Fibroblast of skin of right biceps (primary cell): Measurements from ENCODE around the gene NUDT6.
"Not testable (repeated sequence)": the region's sequence is repeated elsewhere in the genome, so short reads cannot be mapped to it uniquely, and the experiment has no call there.

Source experiments
- DNase-seq: peaks from one replicate; pipeline ENCODE4 v3.0.0-alpha.2; 2013

Gene NUDT6

DNA sequence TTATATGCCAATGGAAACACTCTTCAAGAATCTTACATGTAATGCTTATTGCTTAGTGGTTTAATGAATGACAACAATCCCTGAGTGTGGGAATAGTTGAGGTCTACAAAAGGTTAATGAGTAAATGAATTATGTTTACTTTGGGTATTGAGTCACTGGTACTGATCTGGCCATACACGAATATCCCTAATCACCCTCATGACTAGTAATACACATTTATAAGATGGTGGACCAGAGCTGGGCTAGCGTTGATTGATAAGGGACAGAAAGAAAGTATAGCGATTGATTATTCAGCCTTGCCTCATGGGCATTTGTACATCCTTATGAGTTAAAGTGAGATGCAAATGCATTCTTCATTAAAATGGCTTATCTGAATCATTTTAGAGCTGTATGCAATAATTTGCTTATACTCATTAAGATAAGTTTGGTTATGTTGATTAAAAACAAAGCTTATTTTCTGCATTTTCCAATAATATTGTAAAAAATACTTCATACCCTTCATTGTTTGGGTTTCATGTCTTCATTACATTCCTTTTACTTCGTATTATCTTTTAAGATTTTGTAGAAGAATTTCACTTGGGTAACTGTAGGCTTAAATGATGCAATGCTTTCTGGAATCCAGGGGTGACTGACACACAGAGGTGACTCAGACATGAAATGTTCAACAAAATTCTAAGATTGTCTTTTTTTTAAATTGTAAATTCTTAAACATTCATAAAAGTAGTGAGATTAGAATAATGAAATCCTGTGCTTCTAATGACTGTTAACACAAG, 48.4 kb downstream of the NUDT6 start:
- peak; percentile 88 for DNase-seq

DNA sequence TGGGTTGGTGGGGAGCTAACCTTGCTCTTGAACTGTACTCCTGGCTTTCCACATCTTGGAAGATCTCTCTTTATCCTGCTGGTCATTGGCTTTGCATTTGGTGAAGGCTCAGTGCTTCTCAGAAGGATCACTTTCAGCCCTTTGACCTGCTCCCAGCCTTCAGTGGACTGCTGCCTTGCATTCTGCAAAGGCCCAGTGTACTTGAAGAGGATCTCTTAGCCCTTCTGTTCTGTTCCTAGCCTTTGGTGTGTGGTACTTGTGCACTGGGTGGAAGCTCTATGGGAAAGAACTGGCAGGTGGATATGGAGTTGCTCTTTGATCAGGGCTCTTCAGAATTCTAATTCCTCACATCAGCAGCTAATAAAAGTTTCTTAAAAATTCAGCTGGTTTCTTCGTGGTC, 49.3 kb downstream of the NUDT6 start:
- no peak for DNase-seq

- DNase-seq: not testable (repeated sequence)
Observed at GRCh38 chr4:122868235-122868634, 54.2 kb downstream of the NUDT6 start.

- DNase-seq: peak; percentile 42
Observed at GRCh38 chr4:122865425-122865824, 57.0 kb downstream of the NUDT6 start.

DNA sequence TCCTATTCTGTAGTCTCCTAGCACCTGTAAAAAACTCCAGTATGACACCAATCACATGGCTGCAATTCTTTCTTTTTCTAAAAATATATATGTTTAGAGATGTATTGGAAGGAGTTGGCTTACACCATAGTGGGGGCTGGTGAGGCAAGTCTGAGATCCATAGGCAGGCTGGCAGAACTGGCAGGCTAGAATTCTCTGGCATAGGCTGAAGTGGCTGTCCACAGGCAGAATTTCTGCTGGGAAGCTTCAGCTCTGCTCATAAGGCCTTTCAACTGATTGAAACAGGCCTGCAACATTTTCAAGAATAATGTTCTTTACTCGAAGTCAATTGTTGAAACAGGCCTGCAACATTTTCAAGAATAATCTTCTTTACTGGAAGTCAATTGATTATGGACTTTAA, 58.8 kb downstream of the NUDT6 start:
- no peak for DNase-seq

DNA sequence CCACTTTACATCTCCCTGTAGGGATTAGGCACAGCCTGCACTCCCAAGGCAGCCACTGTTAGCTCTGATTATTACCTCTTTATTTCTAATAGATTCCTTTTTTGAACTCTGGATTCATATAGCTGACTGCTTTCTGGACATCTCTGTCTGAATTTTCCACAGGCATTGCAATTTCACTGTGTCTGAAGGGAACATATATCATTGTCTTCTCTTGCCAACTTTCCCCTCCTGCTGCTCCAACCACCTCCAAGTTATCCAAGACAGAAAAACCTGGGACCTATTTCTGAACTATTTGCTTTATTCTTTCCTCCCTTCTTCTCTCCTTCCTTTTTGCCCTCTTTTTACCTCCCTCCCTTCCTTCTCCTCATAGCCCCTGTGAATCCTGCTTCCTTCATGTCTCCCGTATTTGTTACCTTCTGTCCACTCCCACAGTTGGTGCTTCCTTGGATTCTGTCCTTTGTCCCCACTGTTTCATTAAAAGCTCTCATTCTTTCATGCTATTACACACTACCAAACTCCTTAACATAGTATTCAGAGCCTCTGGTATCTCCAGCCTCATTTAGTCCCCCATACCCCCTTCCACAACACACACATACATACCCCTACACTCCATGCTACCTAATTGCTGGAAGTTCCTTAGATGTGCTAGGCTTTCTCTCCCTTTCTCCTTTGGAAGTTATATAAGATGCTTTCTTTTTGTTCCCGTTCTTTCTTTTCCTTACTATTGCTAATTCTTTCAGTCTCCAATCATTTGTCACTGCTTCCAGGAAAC, 61.0 kb downstream of the NUDT6 start:
- DNase-seq: no peak

DNA sequence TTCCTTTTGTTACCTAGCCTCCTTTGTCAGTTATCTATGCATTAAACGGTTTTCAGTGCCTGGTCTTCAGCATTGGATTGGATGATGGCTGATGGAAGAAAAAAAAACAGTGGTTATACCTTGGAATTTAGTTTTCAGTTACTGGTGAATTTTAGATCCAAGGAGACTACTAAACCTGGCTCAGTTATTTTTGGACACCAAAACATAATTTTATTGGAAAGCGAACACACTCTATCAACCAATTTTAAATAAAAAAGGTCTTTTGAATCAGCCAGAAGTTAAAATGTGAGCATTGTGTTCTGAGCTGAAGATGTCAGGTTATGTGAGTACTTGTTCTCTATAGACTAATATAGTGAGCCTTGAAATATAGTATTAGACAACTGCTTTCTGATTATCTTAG, 63.7 kb downstream of the NUDT6 start:
- no peak for DNase-seq

DNA sequence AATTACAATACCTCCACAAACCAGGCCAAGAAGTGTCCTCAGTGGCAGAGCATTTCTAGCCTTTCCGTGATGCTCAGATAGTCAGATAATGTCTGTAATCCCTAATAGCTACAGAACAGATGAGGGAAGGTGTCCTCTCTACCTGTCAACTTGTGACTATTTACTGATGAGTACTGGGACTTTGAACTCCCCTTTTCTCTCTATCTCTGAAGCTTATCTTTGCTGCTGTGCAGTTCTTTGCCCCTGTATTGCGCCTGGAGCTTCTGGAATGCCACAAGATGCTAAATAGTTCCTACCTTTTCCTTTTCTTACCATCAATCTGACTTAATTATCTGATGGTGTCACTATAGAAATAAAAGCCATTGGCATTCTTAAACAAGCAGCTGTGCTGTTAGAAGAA, 65.2 kb downstream of the NUDT6 start:
- DNase-seq: no peak

DNA sequence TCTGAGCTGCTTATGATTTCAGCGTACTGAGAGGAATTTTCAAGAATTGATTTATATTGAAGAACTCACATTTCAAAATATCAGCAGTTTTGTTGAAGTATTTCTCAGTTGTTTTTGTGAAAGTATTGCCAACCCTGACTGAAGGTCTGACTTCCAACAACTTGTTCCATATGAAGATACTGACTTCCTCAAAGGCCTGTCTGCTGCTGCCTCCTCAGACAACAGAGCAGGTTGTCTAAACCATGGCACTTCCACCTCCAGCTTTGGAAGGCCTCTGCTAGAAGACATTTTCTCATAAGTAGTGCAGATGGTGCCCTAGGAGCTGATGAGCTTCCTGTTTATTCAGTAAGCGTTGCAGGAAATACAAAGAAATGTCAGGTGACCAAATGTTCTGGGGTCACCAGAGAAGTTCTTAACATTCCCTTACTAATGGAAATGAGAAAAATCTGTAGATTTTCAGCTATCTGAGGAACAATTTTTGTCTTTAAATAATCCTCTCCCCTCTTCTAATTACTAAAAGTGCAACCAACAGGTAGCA, 67.0 kb downstream of the NUDT6 start:
- no peak for DNase-seq

DNA sequence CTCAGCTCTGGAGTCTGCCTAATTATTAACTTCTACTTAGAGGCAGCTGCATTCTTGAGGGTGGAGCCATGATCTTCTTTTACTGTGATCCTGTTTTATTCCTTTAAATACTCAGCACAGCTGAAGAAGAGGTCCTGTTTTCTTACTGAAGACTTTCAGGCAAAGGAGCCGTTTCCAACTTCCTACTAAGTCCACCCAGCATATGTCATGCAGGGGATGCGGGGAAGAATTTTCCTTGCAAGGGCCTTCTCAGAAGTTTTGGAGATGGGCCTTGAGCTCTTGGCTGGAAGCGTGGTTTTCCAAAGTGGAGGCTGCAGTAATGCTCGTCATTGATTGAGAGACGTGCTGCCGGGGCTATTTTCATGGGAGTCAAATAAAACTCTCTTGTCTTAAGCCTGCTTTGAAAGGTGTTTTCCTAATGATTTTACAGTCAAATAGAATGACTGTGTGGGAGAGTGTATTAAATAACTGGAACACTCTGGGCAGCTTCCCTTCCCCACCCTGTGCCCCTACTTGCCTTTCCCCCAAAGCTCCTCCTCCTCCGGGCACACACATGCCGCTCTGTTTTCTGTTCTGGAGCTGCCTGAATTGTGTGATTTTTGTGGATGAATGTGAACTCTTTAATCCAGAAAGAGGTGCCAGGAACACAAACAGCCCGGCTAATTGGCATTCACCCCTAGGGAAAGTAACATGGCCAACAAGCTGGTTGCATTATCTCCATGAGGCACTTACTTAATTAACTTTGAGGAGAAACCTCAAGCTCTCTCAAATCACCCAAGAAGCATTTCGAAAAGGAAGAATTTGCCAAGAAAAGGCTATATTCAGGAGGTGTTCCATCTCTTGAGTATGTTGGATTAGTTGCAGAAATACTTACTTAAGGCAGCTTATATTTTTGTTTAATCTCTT, 67.7 kb downstream of the NUDT6 start:
- no peak for DNase-seq

- no peak for DNase-seq
Observed at GRCh38 chr4:122851568-122851967, 70.8 kb downstream of the NUDT6 start.

DNA sequence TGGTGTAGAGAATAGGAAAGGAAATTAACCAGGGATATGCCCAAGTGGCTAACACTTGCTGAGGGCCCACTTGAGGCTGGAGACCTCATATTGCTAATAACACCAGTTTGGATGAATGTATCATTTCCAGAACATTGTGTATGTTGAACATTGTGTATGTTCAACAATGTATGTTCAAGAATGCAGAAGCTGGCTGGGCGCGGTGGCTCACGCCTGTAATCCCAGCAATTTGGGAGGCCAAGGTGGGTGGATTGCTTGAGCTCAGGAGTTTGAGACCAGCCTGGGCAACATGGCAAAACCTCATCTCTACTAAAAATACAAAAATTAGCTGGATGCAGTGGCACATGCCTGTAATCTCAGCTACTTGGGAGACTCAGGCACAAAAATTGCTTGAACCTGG, 72.6 kb downstream of the NUDT6 start:
- DNase-seq: not testable (repeated sequence)

DNA sequence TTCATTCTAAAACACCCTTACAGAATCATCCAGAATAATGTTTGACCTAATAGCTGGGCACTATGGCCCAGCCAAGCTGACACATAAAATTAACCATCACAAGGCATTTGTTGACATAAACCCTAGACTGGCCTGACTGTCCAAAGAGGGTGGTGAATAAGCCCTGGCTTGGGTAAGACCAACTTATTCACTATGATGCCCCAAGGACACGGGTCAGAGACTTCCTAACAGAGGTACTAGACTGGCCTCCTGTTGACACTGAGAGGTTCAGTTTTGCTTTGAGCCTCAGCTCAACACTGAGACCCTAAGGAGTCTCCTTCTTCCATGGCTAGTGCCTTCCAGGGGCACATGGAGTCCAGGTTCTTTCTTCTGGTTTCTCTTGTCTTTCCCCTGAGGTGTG, 74.5 kb downstream of the NUDT6 start:
- no peak for DNase-seq

DNA sequence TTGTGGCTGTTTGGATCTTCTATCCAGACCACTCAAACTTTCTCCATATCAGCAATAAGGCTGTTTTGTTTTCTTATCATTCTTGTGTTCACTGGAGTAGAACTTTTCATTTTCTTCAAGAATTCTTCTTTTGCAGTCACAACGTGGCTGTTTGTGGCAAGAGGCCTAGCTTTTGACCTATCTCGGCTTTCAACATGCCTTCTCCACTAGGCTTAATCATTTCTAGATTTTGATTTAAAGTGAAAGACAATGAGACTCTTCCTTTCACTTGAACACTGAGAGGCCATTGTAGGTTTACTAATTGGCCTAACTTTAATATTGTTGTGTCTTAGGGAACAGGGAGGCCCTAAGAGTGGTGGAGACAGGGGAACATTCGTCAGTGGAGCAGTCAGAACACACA, 76.6 kb downstream of the NUDT6 start:
- DNase-seq: no peak

- no peak for DNase-seq
Observed at GRCh38 chr4:122845066-122845465, 77.3 kb downstream of the NUDT6 start.

DNA sequence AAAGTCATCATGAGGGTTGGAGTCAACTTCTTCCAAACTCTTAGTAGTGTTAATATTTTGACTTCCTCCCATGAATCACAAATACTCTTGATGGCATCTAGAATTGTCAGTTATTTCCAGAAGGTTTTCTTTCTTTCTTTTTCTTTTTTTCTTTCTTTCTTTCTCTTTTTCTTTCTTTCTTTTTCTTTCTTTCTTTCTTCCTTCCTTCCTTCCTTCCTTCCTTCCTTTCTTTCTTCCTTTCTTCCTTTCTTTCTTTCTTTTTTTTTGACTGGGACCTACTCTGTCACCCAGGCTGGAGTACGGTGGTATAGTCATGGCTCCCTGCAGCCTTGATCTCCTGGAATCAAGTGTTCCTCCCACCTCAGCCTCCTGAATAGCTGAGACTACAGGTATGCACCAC, 78.0 kb downstream of the NUDT6 start:
- not testable (repeated sequence) for DNase-seq

- DNase-seq: no peak
Observed at GRCh38 chr4:122842984-122843531, 79.3 kb downstream of the NUDT6 start.
